Iris pigment epithelial cell (primary cell): ENCODE measurements around the gene DACT3.

Experiments used
- DNase-seq: peaks from one replicate; pipeline ENCODE4 v3.0.0-alpha.2; 2011; ENCODE audit warnings: low read depth

Gene DACT3

GRCh38 chr19:46661020-46661731 is at the start of gene DACT3:
DACT3 (minus strand) TSS chr19:46661182; CDS start chr19:46661064, 118 bp downstream.
- peak; percentile 100 for DNase-seq

- DNase-seq: no peak
Measured at GRCh38 chr19:46710687-46711086, 49.7 kb upstream of the DACT3 start.

DNA sequence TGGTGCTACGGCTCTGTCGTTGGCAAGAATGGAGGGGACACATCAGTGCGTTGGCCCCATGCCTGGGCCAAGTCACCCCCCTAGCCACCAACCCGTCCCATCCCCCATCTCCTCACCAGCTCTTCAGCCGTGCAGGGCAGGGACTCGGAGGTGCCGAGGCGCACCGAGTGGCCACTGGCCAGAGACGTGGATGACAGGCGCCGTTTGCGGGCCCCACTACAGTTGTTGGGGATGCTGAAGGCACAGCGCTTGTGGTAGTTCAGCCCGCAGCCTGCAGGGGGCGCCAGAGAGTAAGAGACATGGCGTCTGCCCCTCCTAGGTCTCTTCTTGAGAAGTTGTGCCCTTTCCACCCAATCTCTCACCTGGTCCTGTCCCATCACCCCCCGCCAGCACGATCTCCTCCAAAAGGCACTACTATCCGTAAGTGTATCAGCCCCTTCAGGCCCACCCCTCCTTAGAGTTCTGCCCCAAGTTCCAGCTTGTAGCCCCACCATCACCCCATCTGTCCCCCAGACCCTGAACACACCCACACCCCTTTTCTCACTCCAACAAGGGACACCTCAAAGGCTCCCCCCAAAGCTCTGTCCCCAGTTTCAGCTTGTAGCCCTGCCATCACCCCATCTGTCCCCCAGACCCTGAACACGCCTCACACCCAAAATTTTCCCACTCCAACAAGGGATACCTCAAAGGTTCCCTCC is 43.5 kb upstream of the DACT3 start:
- DNase-seq: no peak

DNA sequence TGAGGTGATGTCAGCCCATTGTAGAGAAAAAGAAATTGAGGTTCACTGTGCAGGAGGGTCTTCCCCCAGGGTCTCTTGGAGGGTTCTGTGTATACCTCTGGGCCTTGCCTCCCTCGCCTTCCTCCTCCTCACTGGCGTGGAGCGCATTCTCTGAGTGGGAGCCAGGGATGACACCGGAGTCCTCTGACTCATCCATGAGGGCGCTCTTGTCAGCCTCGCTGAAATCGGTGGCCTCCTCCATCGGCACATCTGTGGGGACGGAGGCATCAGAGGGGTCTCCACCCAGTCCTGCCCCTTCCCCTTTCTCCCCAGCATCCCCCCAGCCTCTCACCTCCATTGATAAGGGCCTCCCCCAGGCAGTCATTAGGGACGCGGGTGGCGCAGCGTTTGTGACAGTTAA is 39.7 kb upstream of the DACT3 start:
- DNase-seq: no peak

- no peak for DNase-seq
Measured at GRCh38 chr19:46698395-46699321, 37.7 kb upstream of the DACT3 start.

DNA sequence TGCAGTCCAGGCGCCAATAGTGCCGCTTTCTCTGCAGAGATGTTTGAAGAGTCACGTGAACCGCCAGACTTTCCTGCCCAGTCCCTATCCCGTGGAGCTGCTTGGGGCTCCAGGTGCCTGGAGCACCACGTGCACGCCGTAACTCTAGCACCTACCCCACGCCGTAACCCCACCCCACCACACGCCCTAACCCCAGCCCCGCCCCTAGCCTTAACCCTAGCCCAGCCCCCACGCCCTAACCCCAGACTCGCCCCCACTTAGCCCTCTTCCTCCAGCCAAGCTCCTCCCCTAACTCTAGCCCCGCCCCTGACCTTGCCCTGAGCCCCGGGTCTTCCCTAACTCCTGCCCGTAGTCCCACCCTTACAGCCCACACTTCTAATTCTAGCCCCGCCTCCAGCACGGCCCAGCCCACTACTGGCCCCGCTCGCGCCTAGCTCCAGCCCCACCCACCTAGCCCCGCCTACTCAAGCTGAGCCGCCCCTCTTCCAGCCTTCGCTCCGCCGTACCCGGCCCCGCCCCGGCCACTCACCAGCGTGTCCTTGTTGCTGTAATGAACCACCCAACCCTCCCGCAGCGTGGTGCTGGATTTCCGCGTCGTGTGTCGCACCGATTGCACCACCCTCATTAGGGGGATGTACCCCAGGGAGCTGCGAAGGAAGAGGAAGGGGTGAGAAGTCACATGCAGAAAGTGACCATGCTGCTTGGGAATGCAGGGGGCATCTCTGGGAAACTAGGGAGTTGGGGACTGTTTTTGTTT is 36.4 kb upstream of the DACT3 start:
- DNase-seq: peak; percentile 84

- no peak for DNase-seq
Measured at GRCh38 chr19:46696866-46697203, 35.9 kb upstream of the DACT3 start.

GRCh38 chr19:46696052-46696451 is 35.1 kb upstream of the DACT3 start:
- no peak for DNase-seq

DNA sequence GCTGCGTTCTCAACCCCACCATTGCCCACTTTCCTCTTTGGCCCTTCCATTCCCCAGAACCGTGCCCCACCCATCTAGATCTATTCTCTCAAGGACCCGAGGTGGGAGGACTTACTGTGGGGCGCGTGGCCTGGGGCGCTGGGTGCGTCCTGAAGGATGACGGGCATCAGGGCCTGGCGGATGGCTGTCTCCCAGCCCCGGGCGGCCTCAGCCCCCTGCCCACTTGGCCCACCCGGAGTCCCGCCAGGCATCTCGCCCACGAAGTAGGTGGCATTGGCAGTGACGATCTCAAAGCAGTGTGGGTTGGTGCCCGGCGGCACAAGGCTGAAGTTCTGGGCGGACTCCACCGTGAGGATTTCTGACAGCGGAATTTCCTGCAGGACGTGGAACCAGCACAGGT is 32.8 kb upstream of the DACT3 start:
- no peak for DNase-seq

DNA sequence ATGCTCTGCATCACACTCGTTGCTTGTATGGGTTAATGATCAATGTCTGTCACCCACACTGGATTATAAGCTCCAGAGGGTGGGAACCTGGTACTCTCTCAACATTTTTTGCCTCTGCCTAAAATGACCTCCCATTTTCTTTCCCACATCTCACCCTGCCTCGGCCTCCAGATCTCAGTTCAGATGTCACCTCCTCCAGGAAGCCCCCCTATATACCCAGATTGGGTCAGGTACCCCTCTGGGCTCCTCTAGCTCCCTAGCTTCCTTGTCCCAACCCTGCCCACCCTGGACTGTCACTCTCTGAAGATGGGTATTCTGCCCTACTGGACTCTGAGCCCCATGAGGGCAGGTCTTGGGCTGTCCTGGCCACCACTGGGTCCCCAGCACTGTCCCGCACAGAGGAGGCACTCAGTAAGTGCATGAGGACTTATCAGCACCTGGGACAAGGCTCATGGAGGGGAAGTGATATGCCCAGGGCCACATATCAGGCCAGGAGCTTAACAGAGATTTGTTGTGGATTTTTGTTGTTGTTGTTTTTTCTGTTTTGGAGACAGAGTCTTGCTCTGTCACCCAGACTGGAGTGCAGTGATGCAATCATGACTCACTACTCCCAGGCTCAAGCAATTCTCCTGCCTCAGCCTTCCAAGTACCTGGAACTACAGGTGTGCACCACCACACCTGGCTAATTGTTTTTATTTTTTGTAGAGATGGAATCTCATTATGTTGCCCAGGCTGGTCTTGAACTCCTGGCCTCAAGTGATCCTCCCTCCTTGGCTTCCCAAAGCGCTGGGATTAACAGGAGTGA is 32.1 kb upstream of the DACT3 start:
- no peak for DNase-seq

DNA sequence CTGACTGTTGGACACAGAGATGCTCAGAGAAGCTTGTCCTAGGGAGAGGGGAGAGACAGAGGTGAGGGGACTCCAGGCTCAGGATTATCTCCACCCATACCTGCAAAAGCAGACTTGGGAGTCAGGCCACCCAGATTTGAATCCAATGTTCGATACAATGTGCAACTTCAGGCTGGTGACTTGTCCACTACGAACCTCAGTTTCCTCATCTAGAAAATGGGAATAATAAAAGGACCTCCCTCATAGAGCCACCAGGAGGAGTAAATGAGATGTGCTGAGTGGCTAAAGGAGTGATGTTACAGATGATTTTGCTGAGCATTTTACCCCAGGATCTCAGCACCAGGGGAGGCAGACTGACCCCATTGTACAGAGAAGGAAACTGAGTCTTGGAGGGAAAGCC is 31.0 kb upstream of the DACT3 start:
- DNase-seq: no peak

DNA sequence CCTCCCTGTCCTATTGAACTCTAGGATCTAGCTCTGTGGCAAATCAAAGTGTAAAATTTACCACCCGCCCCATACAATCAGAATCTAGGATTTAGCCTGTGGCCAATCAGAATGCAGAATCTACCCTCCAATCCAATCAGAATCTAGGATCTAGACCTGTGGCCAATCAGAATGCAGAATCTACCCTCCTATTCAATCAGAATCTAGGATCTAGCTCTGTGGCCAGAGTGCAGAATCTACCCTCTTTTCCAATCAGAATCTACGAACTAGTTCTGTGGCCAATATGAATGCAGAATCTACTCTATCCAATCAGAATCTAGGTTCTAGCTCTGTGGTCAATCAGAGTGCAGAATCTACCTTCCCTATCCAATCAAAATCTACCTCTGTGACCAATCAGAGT is 30.1 kb upstream of the DACT3 start:
- no peak for DNase-seq

- no peak for DNase-seq
Measured at GRCh38 chr19:46689358-46689757, 28.4 kb upstream of the DACT3 start.

GRCh38 chr19:46687438-46688145 is 26.6 kb upstream of the DACT3 start:
- DNase-seq: no peak

DNA sequence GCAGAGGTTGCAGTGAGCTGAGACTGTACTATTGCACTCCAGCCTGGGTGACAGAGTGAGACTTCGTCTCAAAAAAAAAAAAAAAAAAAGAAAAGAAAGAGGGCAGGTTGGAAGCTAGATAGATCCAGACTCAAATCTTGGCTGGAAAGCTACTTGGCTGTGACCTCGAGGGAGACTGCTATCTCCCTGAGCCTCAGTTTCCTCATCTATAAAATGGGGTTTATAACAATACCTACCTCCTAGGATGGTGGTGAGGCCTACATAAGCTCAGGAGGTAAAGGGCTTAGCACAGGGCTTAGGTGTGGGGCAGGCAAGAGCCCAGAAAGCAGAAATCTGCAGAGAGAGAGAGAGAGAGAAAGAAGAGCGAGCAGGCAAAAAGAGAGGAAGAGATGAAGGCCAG is 24.2 kb upstream of the DACT3 start:
- DNase-seq: no peak

DNA sequence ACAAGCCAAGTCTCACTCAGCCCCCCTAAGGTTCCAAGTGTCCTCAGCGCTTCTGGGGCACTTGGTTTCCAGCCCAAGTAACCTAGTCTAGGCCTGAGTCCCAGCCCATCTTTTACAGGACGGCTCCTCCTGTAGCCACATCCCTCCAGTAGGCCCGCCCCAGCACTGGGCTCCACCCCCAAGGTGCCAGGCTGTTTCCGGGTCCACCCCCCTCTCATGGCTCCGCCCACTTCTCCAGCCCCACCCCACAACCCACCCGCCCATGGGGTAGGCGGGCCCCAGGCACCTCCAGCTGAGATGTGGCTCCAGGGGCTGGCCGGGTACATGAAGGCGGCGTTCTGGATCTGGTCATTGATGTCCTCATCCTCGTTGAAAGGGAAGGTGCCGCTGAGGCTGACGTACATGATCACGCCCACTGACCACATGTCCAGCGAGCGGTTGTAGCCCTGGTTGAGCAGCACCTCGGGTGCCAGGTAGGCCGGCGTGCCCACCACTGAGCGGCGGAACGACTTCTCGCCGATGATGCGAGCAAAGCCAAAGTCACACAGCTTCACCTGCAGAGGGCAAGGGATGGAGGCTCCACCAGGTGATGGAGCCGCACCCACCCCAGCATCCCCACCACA is 17.2 kb upstream of the DACT3 start:
- no peak for DNase-seq

GRCh38 chr19:46674416-46675178 is 13.6 kb upstream of the DACT3 start:
- peak; percentile 31 for DNase-seq

DNA sequence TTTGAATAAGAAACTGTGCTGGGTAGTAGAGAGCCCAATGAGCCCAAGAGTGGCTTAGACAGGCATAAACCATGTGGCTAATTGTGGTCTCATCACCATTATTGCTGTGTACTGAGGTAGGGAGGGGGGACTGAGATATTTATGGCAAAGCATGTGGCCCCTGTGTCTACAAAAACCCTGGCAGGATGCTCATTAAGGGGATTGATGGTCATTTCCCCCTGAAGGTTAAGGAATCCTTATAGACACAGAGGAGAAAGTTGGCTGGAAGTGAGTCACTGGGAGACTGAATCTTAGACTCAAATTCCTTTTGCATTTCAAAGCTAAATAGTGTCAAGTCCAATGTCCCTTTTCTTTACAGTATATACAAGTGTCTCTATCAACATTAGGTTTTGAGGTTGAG is 9.8 kb upstream of the DACT3 start:
- peak; percentile 32 for DNase-seq

DNA sequence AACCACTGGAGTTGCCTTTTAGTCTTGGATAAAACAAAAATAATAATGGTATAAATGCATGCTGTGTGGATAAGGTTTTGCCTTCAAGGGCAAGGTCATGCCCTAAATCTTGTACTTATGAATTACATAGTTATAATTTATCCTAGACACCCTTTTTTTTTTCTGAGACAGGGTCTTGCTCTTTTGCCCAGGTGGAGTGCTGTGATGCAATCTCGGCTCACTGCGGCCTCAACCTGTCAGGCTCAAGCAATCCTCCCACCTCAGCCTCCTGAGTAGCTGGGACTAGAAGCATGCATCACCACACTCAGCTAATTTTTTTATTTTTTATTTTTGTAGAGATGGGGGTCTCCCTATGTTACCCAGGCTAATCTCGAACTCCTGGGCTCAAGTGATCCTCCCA is 7.7 kb upstream of the DACT3 start:
- no peak for DNase-seq
